ENCODE measurements around the gene SLC26A3.
"Not testable (repeated sequence)": the region's sequence is repeated elsewhere in the genome, so short reads cannot be mapped to it uniquely, and the experiment has no call there.

The SLC26A3 gene

DNA sequence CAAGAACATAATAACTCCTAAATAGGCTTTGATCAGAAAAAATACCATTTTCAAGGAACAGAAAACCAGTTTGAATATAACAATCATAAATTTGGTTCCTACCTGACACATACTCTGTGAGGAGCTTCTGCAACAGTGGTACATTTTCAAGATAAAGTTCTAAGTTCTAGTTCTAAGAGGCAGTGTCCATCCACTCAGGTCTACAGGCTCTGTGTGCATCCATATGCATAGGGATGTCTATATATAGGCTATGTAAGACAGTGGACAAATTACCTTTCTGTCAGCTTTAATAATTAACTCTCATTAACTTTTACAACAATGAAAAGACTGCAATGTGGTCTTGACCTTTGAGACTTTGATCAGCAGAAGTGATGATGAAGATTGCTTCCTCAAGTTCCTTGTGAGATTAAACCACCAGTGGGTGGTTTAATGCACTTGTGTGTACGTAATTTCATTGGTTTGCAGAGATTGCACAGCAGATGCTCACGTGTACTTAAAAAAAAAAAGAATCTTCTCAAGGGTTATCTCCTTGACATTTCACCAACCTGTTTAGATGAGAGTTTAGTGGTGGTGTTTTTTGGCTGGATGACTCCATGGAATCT, at the start of gene SLC26A3:
Gene SLC26A3 (minus strand): TSS at position 215 of the 602 bp plus-strand sequence. CDS start 8,714 bp downstream, outside the sequence.
- Histone ChIP-seq H3K36me3 (no peaks in the 10 kb centered on the region), H3K4me2 (no peak within 1 kb of the TSS), H3K9ac (no peak within 1 kb of the TSS), H3K4me1 (no peaks in the 10 kb centered on the region), H3K9me3 (no peaks in the 10 kb centered on the region), H4K20me1 (no peaks in the 10 kb centered on the region), H3K4me3 (no peak within 1 kb of the TSS), H3K27me3 (no peaks in the 10 kb centered on the region), H3K27ac (no peak within 1 kb of the TSS)
- no peak for TF ChIP-seq Cebpa-rat (IDR thresholded peaks at IDR 0.05)

DNA sequence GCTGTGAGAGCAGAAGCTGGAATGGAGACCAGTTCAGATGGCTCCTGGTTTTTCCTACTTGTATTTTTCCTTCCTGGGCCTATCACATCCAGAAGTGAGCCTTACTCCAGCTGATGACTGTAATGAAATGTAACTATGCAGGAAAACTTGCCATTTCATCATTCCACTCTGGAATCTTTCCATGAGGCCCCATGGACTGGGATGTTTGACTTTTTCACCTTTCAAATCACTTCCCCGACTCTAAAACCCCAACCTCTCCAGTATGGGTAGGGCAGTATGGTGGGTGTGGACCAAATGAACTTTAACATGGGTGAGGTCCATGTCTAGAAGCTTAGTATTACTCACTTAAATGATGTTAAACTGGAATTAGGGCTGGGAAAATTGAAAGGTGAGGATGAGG, 47.6 kb upstream of the SLC26A3 start:
- H3K27ac ChIP-seq = peak overlapping the region; percentile 37; the same call in 1 of the 2 replicates
- TF ChIP-seq Cebpa-rat (IDR thresholded peaks at IDR 0.05) = no peak
- peak overlapping the region; percentile 62 for H3K4me2 ChIP-seq
- no peak overlapping the region for H3K4me3 ChIP-seq
- no peaks in the 10 kb centered on the region for H4K20me1 ChIP-seq
- no peak overlapping the region for H3K9ac ChIP-seq
- H3K36me3 ChIP-seq = no peaks in the 10 kb centered on the region
- peaks cover 16% of the 10 kb centered on the region for H3K9me3 ChIP-seq
- H3K4me1 ChIP-seq = peaks cover 40% of the 10 kb centered on the region
- H3K27me3 ChIP-seq = no peaks in the 10 kb centered on the region

DNA sequence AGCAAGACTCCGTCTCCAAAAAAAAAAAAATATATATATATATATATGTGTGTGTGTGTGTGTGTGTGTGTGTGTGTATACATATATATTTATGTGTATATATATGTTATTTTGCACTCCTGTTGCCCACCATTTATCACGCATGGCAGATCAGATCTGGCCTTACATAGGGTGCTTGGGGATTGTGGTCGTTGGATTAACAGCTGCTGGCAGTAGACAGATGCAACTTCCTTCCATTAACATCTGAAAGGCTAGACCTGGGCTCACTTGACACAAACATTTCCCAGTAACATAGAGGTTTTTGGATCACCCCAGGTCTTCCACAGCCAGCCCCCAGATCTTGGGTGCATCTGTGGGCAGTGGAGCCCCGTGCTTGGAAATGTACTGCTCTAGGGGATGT, 47.2 kb upstream of the SLC26A3 start:
- Histone ChIP-seq H3K27ac (peak overlapping the region; percentile 37; the same call in 1 of the 2 replicates), H3K36me3 (no peaks in the 10 kb centered on the region), H3K9me3 (peaks cover 16% of the 10 kb centered on the region)

DNA sequence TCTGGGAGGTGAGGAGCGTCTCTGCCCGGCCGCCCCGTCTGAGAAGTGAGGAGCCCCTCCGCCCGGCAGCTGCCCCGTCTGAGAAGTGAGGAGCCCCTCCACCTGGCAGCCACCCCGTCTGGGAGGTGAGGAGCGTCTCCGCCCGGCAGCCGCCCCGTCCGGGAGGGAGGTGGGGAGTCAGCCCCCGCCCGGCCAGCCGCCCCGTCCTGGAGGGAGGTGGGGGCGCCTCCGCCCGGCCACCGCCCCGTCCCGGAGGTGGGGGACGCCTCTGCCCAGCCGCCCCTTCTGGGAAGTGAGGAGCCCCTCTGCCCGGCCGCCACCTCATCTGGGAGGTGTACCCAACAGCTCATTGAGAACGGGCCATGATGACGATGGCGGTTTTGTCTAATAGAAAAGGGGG, 45.2 kb upstream of the SLC26A3 start:
- Histone ChIP-seq H3K4me1 (peaks cover 54% of the 10 kb centered on the region), H3K9me3 (peaks cover 17% of the 10 kb centered on the region)
- H3K9ac ChIP-seq, H3K4me3 ChIP-seq, H3K27ac ChIP-seq, H3K4me2 ChIP-seq, H3K27me3 ChIP-seq, H3K36me3 ChIP-seq, H4K20me1 ChIP-seq: not testable (repeated sequence)

More for the DNA sequence above, 47.2 kb upstream of the SLC26A3 start:
- H3K9ac ChIP-seq = no peak overlapping the region
- H4K20me1 ChIP-seq = no peaks in the 10 kb centered on the region
- no peak overlapping the region for H3K4me3 ChIP-seq
- H3K27me3 ChIP-seq = no peaks in the 10 kb centered on the region
- TF ChIP-seq Cebpa-rat (IDR thresholded peaks at IDR 0.05) = no peak
- H3K4me1 ChIP-seq = peaks cover 44% of the 10 kb centered on the region
- peak overlapping the region; percentile 62 for H3K4me2 ChIP-seq

- not testable (repeated sequence) for H3K36me3 ChIP-seq, H3K9ac ChIP-seq, H3K4me3 ChIP-seq, H3K27me3 ChIP-seq, H4K20me1 ChIP-seq, H3K27ac ChIP-seq, H3K4me2 ChIP-seq
- H3K4me1 ChIP-seq = peaks cover 54% of the 10 kb centered on the region
- peaks cover 20% of the 10 kb centered on the region for H3K9me3 ChIP-seq
Measured at GRCh38 chr7:107847836-107848175, 44.8 kb upstream of the SLC26A3 start.

GRCh38 chr7:107847168-107847835, 44.3 kb upstream of the SLC26A3 start:
- peak overlapping the region; percentile 49 for H3K27ac ChIP-seq
- no peaks in the 10 kb centered on the region for H3K27me3 ChIP-seq
- peaks cover 54% of the 10 kb centered on the region for H3K4me1 ChIP-seq
- peaks cover 20% of the 10 kb centered on the region for H3K9me3 ChIP-seq
- no peaks in the 10 kb centered on the region for H3K36me3 ChIP-seq
- no peak overlapping the region for H3K9ac ChIP-seq
- peak overlapping the region; percentile 59 for H3K4me2 ChIP-seq
- H4K20me1 ChIP-seq = no peaks in the 10 kb centered on the region
- no peak overlapping the region for H3K4me3 ChIP-seq
- TF ChIP-seq Cebpa-rat (IDR thresholded peaks at IDR 0.05) = no peak

- Histone ChIP-seq H3K36me3 (no peaks in the 10 kb centered on the region), H3K9me3 (peaks cover 20% of the 10 kb centered on the region), H3K9ac (no peak overlapping the region; the same call in 1 of the 2 replicates), H3K4me1 (peaks cover 52% of the 10 kb centered on the region), H3K4me3 (no peak overlapping the region), H3K27me3 (no peaks in the 10 kb centered on the region), H3K27ac (no peak overlapping the region), H3K4me2 (peak overlapping the region; percentile 59), H4K20me1 (no peaks in the 10 kb centered on the region)
- no peak for TF ChIP-seq Cebpa-rat (IDR thresholded peaks at IDR 0.05)
Measured at GRCh38 chr7:107846324-107846723, 43.3 kb upstream of the SLC26A3 start.

GRCh38 chr7:107843184-107843583, 40.2 kb upstream of the SLC26A3 start:
- Histone ChIP-seq H3K27me3 (no peaks in the 10 kb centered on the region), H3K9ac (no peak overlapping the region), H3K4me3 (no peak overlapping the region), H3K27ac (no peak overlapping the region), H3K36me3 (no peaks in the 10 kb centered on the region), H3K9me3 (peaks cover 13% of the 10 kb centered on the region), H4K20me1 (no peaks in the 10 kb centered on the region), H3K4me1 (peaks cover 30% of the 10 kb centered on the region), H3K4me2 (no peak overlapping the region)
- TF ChIP-seq Cebpa-rat (IDR thresholded peaks at IDR 0.05) = no peak

GRCh38 chr7:107842213-107842612, 39.2 kb upstream of the SLC26A3 start:
- no peak for TF ChIP-seq Cebpa-rat (IDR thresholded peaks at IDR 0.05)
- Histone ChIP-seq H3K36me3 (no peaks in the 10 kb centered on the region), H3K4me1 (peaks cover 29% of the 10 kb centered on the region), H3K27me3 (no peaks in the 10 kb centered on the region), H3K27ac (no peak overlapping the region), H3K9ac (no peak overlapping the region), H3K9me3 (peaks cover 7% of the 10 kb centered on the region; the same call in 1 of the 2 replicates), H4K20me1 (no peaks in the 10 kb centered on the region), H3K4me2 (no peak overlapping the region), H3K4me3 (no peak overlapping the region)

DNA sequence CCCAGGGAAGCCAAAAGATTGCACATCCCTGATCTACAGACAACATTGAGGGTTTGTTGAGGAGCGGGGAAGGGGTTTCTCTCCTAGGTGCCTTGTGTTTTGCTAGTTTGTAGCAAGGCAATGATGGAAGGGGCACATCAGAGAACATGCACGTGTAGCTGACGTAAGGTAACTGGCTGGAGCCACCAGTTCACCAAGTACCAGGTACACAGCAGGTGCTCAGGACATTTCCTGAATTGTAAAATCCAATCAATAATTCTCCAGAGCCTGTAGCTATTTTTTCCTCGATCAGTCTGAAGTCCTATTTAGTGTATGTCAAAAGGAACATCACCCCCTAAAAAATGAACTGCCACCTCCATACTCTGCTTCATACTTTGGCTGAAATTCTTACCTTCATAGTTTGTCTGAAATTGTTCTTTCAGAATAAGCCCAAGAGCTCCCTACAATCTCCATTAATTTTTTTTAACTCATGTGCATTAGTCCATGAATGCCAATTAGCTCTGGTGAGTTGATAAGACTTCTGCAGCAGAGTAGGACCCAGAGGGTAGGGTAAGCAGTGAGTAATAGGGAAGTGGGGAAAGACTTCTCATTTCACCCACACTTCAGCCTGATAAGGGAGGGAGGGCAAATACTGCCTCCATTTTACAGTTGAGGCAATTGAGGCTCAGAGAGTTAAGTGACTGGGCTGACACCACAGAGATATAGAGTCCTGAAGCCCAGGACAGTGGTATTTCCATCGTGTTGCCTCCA, 36.0 kb upstream of the SLC26A3 start:
- TF ChIP-seq Cebpa-rat (IDR thresholded peaks at IDR 0.05) = no peak
- peaks cover 7% of the 10 kb centered on the region; the same call in 1 of the 2 replicates for H3K9me3 ChIP-seq

More for the DNA sequence above, 36.0 kb upstream of the SLC26A3 start:
- Histone ChIP-seq H3K4me1 (no peaks in the 10 kb centered on the region), H3K4me2 (no peak overlapping the region), H4K20me1 (no peaks in the 10 kb centered on the region), H3K27me3 (no peaks in the 10 kb centered on the region), H3K27ac (no peak overlapping the region), H3K4me3 (no peak overlapping the region), H3K9ac (no peak overlapping the region), H3K36me3 (no peaks in the 10 kb centered on the region)
